GM21825 (cell line): ENCODE measurements around the gene MAGEA4.

Experiments
- ATAC-seq: cut with Tn5 transposase; IDR thresholded peaks from one replicate; pipeline ENCODE4 v1.9.1; 2021; ENCODE audit warnings: mild to moderate bottlenecking, moderate library complexity; ENCODE audit not compliant: unreplicated experiment

MAGEA4 gene

DNA sequence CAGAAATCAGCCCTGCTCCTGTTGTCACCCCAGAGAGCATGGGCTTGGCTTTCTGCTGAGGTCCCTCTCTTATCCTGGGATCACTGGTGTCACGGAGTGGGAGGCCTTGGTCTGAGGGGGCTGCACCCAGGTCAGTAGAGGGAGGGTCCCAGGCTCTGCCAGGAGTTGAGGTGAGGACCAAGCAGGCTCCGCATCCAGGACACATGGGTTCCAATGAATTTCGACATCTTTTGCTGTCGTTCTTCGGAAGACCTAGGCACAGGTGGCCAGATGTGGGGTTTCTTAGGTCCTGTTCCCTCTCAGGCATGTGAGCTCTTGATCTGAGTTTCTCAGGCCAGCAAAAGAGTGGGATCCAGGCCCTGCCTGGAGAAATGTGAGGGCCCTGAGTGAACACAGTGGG lies 10.0 kb downstream of the MAGEA4 start:
- no peak for ATAC-seq

DNA sequence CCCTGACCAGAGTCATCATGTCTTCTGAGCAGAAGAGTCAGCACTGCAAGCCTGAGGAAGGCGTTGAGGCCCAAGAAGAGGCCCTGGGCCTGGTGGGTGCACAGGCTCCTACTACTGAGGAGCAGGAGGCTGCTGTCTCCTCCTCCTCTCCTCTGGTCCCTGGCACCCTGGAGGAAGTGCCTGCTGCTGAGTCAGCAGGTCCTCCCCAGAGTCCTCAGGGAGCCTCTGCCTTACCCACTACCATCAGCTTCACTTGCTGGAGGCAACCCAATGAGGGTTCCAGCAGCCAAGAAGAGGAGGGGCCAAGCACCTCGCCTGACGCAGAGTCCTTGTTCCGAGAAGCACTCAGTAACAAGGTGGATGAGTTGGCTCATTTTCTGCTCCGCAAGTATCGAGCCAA lies 11.0 kb downstream of the MAGEA4 start:
- no peak for ATAC-seq

DNA sequence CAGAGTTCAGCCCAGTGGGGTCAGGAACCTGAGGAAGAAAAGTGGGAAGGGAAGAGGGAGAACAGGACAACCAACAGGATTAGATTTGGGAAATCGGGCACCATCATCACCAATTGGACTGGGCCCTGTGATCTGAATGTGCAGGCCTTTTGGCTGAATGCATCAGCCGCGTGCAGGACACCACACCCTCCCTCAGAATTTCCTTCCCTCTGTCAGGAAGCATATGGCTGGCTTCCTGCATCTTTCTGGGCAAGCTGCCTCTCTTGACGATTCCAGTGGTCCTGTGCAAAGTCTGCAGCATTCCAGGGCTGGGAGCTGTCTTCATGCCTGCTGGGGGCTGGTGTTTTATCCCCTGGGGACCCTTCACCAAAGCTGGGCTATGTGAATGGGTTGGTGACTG lies 16.4 kb downstream of the MAGEA4 start:
- no peak for ATAC-seq

DNA sequence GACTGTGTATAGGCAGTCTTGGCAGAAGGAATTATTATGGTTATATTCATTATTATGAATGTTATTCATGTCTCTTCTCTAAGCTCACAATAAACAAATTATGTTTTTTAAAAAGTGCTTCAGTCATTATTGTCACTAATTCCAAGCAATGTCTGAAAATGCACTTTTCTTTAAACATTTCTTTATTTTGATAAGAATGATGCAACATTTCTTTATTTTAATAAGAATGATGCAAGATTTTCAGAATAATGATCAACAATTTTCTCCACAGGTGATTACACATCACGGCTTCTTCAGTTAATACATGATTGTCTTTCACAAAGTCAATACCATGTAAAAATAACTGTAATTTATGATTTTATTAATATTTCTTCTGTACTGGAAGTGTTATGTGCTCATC lies 22.7 kb downstream of the MAGEA4 start:
- no peak for ATAC-seq

DNA sequence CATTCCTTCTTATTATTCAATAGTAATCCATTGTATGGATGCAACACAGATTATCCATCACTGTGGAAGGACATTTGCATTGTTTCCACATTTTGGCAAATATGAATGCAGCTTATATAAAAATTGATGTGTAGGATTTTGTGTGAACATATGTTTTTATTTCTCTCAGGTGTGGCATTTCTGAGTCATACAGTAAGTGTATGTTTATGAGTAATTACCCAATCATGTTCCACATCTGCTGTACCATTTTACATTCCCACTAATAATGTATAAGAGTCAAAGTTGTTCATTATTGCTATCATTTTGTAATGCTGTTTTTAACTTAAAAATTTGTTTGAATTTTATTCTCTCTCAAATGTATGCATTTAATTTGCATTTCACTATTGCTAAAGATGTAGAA lies 25.5 kb downstream of the MAGEA4 start:
- no peak for ATAC-seq

DNA sequence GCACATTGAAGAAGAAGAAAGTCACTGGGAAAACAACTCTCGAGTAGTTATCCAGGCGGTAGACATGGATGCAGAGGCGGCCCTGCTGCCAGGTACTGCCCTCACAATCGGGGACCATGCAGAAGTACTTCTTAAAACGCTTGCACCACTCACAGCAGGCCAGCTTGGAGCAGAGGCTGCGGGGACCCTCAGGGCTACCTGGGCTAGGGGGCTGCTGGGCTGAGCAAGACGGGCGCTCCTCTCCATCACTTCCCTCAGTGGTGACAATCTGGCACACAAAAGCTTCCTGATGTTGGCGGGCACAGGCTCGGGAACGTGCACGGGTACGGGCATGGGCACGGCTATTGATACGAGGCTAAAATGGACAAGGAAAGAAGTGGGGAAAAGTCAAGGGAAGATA lies 42.0 kb downstream of the MAGEA4 start:
- no peak for ATAC-seq

DNA sequence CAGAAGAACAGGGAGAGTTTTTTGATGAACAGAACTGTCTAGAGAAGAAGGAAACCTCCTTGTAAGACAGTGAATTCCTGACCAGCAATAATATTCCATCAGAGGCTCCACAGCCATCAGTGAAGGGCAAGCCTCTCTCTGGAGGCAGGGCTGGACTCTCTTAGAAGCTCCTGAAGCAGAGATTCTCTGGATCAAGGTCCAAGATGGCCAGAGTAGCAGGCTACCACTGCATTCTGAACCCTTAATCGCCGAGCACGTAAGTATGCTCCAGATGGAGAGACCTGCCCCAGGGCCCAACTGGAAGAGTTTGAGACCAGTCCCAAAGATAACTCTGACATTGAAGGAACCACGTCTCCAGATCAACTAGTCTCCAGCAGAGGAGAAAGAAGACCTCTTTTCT lies 45.4 kb downstream of the MAGEA4 start:
- no peak for ATAC-seq

DNA sequence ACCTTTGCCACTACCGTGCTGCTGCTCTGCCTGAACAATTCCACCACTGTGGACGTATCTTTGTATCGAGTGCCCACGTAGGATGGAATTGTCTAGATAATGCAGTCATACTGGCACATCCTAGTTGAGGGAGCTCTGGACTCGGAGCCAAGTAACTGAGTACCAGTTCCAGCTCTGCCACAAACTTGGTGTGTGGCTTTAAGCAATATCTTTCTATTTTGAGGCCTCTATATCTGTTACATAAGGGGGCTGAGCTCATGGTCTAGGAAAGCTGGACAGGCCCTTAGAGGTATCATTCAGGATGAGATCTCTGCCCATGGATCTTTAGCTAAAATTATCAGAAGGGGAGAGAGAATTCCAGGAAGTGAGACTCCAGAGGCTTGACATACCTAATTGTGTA lies 49.3 kb downstream of the MAGEA4 start:
- ATAC-seq: no peak

DNA sequence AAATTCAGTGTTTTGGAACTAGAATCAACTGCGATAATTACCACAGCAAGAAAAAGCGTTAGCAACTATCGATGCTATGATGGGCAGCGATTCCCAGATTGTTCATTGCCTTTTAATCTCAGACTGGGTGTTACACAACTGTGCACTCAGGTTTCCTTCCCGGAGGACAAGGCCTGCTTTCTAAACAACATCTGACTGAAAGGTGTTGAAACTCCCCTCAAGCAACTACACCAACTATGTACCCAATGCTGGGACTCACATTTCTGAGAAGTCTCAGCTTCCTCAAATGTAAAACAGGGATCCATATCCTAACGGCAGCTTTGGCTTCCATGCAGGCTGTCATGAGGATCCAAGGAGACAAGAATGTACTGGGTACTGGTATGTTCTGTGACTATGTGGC lies 53.5 kb downstream of the MAGEA4 start:
- no peak for ATAC-seq

DNA sequence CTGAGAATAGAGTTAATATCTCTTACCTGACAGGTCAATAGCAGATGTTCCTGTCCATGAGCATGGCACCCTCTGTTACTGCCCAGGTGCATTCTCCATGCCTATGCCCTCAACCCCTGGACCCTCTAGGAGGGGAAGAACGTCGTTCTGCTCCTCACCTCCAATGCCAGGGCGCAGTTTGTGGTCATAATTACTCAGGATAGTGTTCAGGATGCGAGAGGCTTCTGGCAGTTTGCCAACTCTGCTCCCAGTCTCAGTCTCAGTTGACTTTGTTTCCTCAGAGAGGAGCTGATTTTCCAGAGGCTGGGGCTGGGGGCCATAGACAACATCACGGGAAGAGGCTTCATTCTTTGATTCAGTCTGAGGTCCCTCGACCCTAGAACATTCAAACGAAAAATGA lies 57.3 kb downstream of the MAGEA4 start:
- ATAC-seq: no peak

DNA sequence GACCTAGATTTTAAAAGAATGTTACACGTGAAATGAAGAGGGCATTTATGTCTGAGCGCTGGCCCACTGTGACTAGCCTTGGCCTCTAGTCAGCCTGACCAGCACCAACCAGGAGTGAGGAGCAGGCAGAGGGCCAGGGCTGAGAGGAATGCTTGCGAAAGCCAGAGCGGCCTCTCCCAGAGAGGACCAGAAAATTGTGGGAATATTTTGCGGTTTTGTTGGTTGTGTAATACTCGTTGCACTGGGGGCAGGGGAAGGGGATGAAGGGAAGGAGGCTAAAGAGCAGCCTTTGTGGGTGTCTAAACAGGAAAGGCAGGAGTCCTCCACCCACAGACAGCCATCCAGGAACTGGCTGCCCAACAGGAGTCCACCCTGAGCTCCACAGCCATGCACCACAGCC lies 58.0 kb downstream of the MAGEA4 start:
- no peak for ATAC-seq

DNA sequence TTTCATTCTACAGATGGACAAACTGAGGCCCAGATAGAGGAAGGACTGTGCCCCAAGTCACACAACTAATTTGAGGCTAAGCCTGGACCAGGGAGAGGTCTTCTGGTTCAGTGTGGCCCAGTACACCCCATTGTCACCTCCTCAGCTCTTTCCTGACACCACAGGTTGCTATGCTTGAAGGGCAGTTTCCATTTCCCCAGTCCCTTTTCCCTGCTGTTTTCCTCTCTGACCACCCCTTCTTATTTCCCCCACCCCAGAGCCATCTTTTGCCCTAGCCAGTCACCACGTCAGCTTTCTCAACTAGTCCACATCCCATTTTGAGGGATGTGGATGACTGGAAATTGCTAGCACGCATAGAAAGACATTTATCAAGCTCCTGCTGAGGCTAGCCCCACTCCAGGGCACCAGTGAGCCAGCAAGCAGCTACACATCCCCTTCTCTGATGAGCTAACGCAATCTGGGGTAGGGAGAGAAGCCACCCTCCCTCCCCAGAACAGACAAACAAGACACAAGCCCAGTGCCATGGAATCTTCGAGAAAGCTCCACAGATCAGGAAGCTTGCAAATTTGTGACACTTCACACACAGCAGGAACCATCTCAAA lies 60.5 kb downstream of the MAGEA4 start:
- ATAC-seq: no peak

DNA sequence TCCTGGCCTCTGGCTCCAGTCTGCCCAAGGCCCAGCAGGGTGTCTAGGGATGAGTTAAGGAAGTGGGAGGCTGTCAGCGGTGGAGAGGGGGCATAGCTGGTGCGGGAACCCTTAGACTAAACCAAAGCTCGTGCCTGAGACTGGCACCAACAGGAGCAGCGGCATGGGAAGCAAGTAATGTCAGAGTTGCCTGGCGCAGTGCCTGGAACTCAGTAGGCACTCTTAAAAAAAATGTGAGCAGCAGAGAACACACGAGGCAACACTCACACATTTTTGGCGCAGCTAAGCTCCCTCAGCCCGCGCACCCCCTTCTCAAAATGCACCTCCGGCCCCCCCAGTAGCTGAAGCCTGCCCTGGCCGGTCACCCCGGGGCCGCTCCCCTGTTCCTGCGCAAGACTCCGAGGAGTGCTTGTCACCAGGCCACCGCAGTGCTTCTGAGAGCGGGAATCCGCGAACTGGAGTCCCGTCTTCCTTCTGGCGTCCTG lies 61.2 kb downstream of the MAGEA4 start:
- no peak for ATAC-seq
